Stimulated activated CD4-positive, alpha-beta T cell treated with anti-CD3 and anti-CD28 coated beads, Interleukin-12 subunit alpha, Interleukin-12 subunit beta, amount 100 ng/mL, for 24 hours (primary cell): ENCODE results near the gene ZNF675.
"Not testable (repeated sequence)": the region's sequence is repeated elsewhere in the genome, so short reads cannot be mapped to it uniquely, and the experiment has no call there.

Experiments
- DNase-seq, 2 experiments: peaks; one replicate each; pipeline ENCODE4 v3.0.0-alpha.2; 2020; ENCODE audit warnings: low read depth in 2 of 2

ZNF675 gene

GRCh38 chr19:23686621-23687423 is at the start of gene ZNF675:
ZNF675 (minus strand) TSS chr19:23687212; CDS start chr19:23687033, 179 bp downstream.
- DNase-seq, result peak; percentile 79 to 80

- not testable (repeated sequence) for DNase-seq
Observed at GRCh38 chr19:23730729-23731465, 43.9 kb upstream of the ZNF675 start.

GRCh38 chr19:23724161-23724560 is 37.1 kb upstream of the ZNF675 start:
- DNase-seq, result not testable (repeated sequence)

- no peak for DNase-seq
Observed at GRCh38 chr19:23718802-23719201, 31.8 kb upstream of the ZNF675 start.

- no peak for DNase-seq
Observed at GRCh38 chr19:23716792-23717191, 29.8 kb upstream of the ZNF675 start.

- no peak for DNase-seq
Observed at GRCh38 chr19:23709347-23709746, 22.3 kb upstream of the ZNF675 start.

GRCh38 chr19:23706657-23707056 is 19.6 kb upstream of the ZNF675 start:
- DNase-seq, result no peak

- no peak for DNase-seq
Observed at GRCh38 chr19:23699521-23699860, 12.5 kb upstream of the ZNF675 start.

- no peak for DNase-seq
Observed at GRCh38 chr19:23698711-23699520, 11.9 kb upstream of the ZNF675 start.

- DNase-seq, result not testable (repeated sequence)
Observed at GRCh38 chr19:23692937-23693336, 5.9 kb upstream of the ZNF675 start.

GRCh38 chr19:23673132-23673531 is 13.9 kb downstream of the ZNF675 start:
- DNase-seq, result no peak

GRCh38 chr19:23668606-23669005 is 18.4 kb downstream of the ZNF675 start:
- DNase-seq, result not testable (repeated sequence)

- no peak for DNase-seq
Observed at GRCh38 chr19:23665651-23666410, 21.2 kb downstream of the ZNF675 start.

GRCh38 chr19:23649817-23650216 is 37.2 kb downstream of the ZNF675 start:
- not testable (repeated sequence) for DNase-seq
